ENCODE data around the gene SETD4. TPM values are rescaled to one million over a fixed set of nuclear protein-coding genes. Genes with fewer than 3 reads are reported as not detected.

The SETD4 gene
- total and polyA plus RNA-seq, 2 of the 4 experiments (the other 2 are of a cell fraction), result 9.5 to 11.4 TPM

GRCh38 chr21:36063375-36064084, 3.2 kb upstream of the SETD4 start:
- Histone ChIP-seq H3K14ac (replicated peaks; ENCODE audit: low read depth, low read length) (no peak overlapping the region), H3K4me2 (ENCODE audit: low read depth, low read length) (no peak overlapping the region), H3K18ac (ENCODE audit: low read depth, low read length) (no peak overlapping the region), H3K23ac (ENCODE audit: low read depth, low read length) (no peak overlapping the region), H3K9me1 (ENCODE audit: insufficient read depth, low read length) (peaks cover 3% of the 10 kb centered on the region; the same call in 1 of the 2 replicates), H3K27me3 (ENCODE audit: control insufficient read depth, insufficient read depth, low read length) (no peaks in the 10 kb centered on the region), H3K4me3 (ENCODE audit: insufficient read depth, low read depth, low read length) (no peak overlapping the region), H4K5ac (ENCODE audit: low read depth, low read length) (no peak overlapping the region), H2AK5ac (ENCODE audit: low read depth, low read length) (no peak overlapping the region), H4K20me1 (ENCODE audit: insufficient read depth, low read length) (peaks cover 6% of the 10 kb centered on the region; the same call in 1 of the 2 replicates), H3K4me1 (ENCODE audit: control insufficient read depth, insufficient read depth, low read length) (no peaks in the 10 kb centered on the region), H3K27ac (ENCODE audit: insufficient read depth, low read length) (no peak overlapping the region), H4K8ac (ENCODE audit: low read depth in 2 of 2, low read length in 2 of 2) (no peak overlapping the region), H3K4ac (ENCODE audit: low read depth, low read length) (no peak overlapping the region), H4K91ac (ENCODE audit: insufficient read depth, low read depth, low read length) (no peak overlapping the region), H3K36me3 (ENCODE audit: control insufficient read depth, insufficient read depth, low read length) (0 out of 2 replicates have a peak, but pooled peaks cover under 1% of the 10 kb centered on the region), H2AFZ (replicated peaks; ENCODE audit: low read length, poor library complexity) (no peak overlapping the region), H2AK9ac (replicated peaks; ENCODE audit: low read depth, low read length, poor library complexity) (no peak overlapping the region), H2BK20ac (ENCODE audit: low read depth, low read length) (no peak overlapping the region), H3K56ac (ENCODE audit: extremely low read depth, insufficient read depth, low read length) (no peak overlapping the region), H3K9ac (ENCODE audit: low read depth, low read length) (no peak overlapping the region), H2BK5ac (ENCODE audit: low read depth, low read length, poor library complexity, severe bottlenecking) (no peak overlapping the region), H2BK15ac (ENCODE audit: low read depth, low read length) (no peak overlapping the region), H3K9me3 (ENCODE audit: control insufficient read depth, insufficient read depth, low read length) (no peaks in the 10 kb centered on the region), H2BK120ac (ENCODE audit: low read depth, low read length) (no peak overlapping the region), H3K79me1 (ENCODE audit: low read depth in 1 of 2, low read length in 2 of 2) (peaks cover 2 to 9% of the 10 kb centered on the region in 2 experiments; a peak in 2 of 4 replicates)
- in situ Hi-C loops (cut with MboI; ENCODE audit: low sequenced_read_pairs) (no loop called here), intact Hi-C loops (cut with micrococcal nuclease) (loop anchor here (5.0 kb wide), 1 partner anchor 259 kb away; the partner anchor contains the start of gene MORC3), dilution Hi-C loops (cut with HindIII; ENCODE audit: low sequenced_read_pairs, unreplicated experiment) (no loop called here)
- ATAC-seq (ENCODE audit: low read depth), result no peak
- ChIA-PET CTCF (no interaction called here), POLR2A (ENCODE audit: unreplicated experiment) (no interaction called here)
- DNase-seq, result no peak
- no peak for TF ChIP-seq MXI1 (IDR thresholded peaks at IDR 0.05; ENCODE audit: borderline replicate concordance, low read depth, low read length)
- TF ChIP-seq MAFK (IDR thresholded peaks at IDR 0.05; ENCODE audit: low read depth, low read length), result no peak
- no peak for TF ChIP-seq CHD1 (IDR thresholded peaks at IDR 0.05; ENCODE audit: low read depth, low read length)
- no peak for TF ChIP-seq MAZ (IDR thresholded peaks at IDR 0.05; ENCODE audit: borderline replicate concordance, low read depth, low read length)
- TF ChIP-seq RFX5 (IDR thresholded peaks at IDR 0.05; ENCODE audit: low read depth, low read length), result no peak
- no peak for TF ChIP-seq BHLHE40 (IDR thresholded peaks at IDR 0.05; ENCODE audit: low read depth, low read length)
- no peak for TF ChIP-seq POLR2A (IDR thresholded peaks at IDR 0.05; ENCODE audit: low read depth, low read length)
- no peak for TF ChIP-seq CTCF (conservative IDR thresholded peaks at IDR 0.05; ENCODE audit: low read depth, low read length)
- no peak for TF ChIP-seq FOS (IDR thresholded peaks at IDR 0.05; ENCODE audit: low read depth, low read length)
- TF ChIP-seq ELK1 (IDR thresholded peaks at IDR 0.05; ENCODE audit: borderline replicate concordance, low read depth, low read length), result no peak
- BruUV-seq (replicated peaks), result no TSS peak
- 91% methylated on average over 3 of the region's 14 CpGs; no CpG with 5 or more reads in 1 of the 2 experiments for WGBS, 2 experiments (ENCODE audit: extremely low coverage in 2 of 2, insufficient read length in 1 of 2)

Measured in IMR-90 (cell line).